Spinal cord (tissue), 10 donors: Measurements from ENCODE around the gene CHIA. TPM values are rescaled to one million over a fixed set of nuclear protein-coding genes. Genes with fewer than 3 reads are reported as not detected.
"Not testable (repeated sequence)": the region's sequence is repeated elsewhere in the genome, so short reads cannot be mapped to it uniquely, and the experiment has no call there.

Source experiments
- DNase-seq, 6 donors: peaks; one replicate each; pipeline versions ENCODE4 v3.0.0 to v3.0.0-alpha.2; 2013 to 2015; ENCODE audit warnings: low spot score in 6 of 6, low read depth in 4 of 6
- H3K27ac ChIP-seq: one replicate; pipeline ENCODE4 v1.5.1; 2013; ENCODE audit warnings: low read depth, low read length, control low read depth
- H3K27me3 ChIP-seq: one replicate; pipeline ENCODE4 v1.6.1; 2013; ENCODE audit warnings: low read length; ENCODE audit not compliant: control insufficient read depth, insufficient read depth
- H3K36me3 ChIP-seq: one replicate; pipeline ENCODE4 v1.6.1; 2013; ENCODE audit warnings: low read length; ENCODE audit not compliant: control insufficient read depth, insufficient read depth
- H3K4me1 ChIP-seq: one replicate; pipeline ENCODE4 v1.6.1; 2013; ENCODE audit warnings: low read length; ENCODE audit not compliant: control insufficient read depth, insufficient read depth
- H3K4me3 ChIP-seq: one replicate; pipeline ENCODE4 v1.5.1; 2013; ENCODE audit warnings: low read depth, low read length, control low read depth
- H3K9me3 ChIP-seq: one replicate; pipeline ENCODE4 v1.6.1; 2013; ENCODE audit warnings: low read length; ENCODE audit not compliant: control insufficient read depth, insufficient read depth
- WGBS: methylation state at CpG from one replicate; pipeline ENCODE4 v1.1.5; 2013; ENCODE audit warnings: missing lambda C conversion rate; ENCODE audit not compliant: insufficient coverage; 5-methylcytosine and 5-hydroxymethylcytosine counted together
- polyA plus RNA-seq, 2 donors: library from polyadenylated mRNA; unstranded; fragments of 120-200 nt; gene quantifications; one replicate each; pipeline ENCODE4 v1.2.1, GENCODE V29; 2013; ENCODE audit not compliant: insufficient read length in 2 of 2
- total RNA-seq, 2 donors: library from RNA; depleted of rRNA in 1 of 2; stranded (reverse); fragments of 120-200 nt in 1 of 2; fragments of >200 nt in 1 of 2; gene quantifications; one replicate each; pipeline versions ENCODE4 v1.2.3 to v1.2.4, GENCODE V29; 2013 to 2014
- donor health status: healthy.

Gene CHIA
- total and polyA plus RNA-seq, 4 donors: not detected

GRCh38 chr1:111320066-111320879 is 29.6 kb downstream of the CHIA start:
- Histone ChIP-seq H3K36me3 (no peaks in the 10 kb centered on the region), H3K27me3 (no peaks in the 10 kb centered on the region), H3K4me1 (no peaks in the 10 kb centered on the region), H3K4me3 (no peak overlapping the region), H3K27ac (no peak overlapping the region), H3K9me3 (no peaks in the 10 kb centered on the region)
- DNase-seq: no peak
- WGBS: 75% methylated on average over 12 of the region's 12 CpGs

DNA sequence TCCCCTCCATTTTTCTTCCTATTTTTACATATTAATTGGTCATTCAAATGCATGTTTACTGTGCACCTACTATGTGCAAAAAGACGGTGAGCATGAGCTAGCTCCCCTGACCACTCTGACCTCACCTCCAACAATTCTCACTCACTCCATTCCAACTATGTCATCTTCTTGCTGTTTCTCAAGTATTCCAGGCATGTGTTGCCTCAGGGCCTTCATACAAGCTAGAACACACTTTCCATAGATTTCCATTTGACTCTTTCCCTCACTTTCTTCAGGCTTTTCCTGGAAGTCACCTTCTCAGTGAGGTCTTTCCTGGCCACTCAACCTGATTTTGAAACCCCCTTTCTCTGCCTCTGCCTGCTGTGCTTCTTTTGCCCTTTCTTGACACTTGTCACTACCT is 32.6 kb downstream of the CHIA start:
- Histone ChIP-seq H3K4me3 (no peak overlapping the region), H3K27ac (no peak overlapping the region), H3K27me3 (no peaks in the 10 kb centered on the region), H3K36me3 (no peaks in the 10 kb centered on the region), H3K9me3 (no peaks in the 10 kb centered on the region), H3K4me1 (no peaks in the 10 kb centered on the region)
- 100% methylated on average over 1 of the region's 1 CpG for WGBS
- DNase-seq: no peak

- WGBS: 85% methylated on average over 1 of the region's 1 CpG
- H3K27ac ChIP-seq: no peak overlapping the region
- no peaks in the 10 kb centered on the region for H3K4me1 ChIP-seq
- no peak overlapping the region for H3K4me3 ChIP-seq
- H3K36me3 ChIP-seq: no peaks in the 10 kb centered on the region
- H3K9me3 ChIP-seq: peaks cover 5% of the 10 kb centered on the region
- no peak for DNase-seq
- no peaks in the 10 kb centered on the region for H3K27me3 ChIP-seq
These were observed 41.5 kb downstream of the CHIA start for GRCh38 chr1:111332190-111332589.

DNA sequence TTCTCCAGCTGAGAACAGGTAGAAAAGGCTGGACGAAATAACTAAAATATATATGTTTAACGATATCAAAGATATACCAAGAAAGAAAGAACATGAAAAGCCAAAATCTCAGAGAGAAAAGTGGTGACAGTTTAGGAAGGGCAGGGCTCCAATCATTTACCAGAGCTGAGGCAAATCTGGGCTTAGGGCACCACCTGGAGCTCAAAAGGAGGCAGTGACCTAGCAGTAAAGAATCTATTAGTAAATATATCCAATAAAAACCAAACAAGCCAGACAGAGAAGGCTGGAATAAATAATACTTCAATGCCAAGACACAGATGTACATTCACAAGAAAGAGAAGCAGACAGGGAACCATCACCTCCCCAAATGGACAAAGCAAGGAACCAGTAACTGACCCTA is 43.5 kb downstream of the CHIA start:
- no peak overlapping the region for H3K27ac ChIP-seq
- DNase-seq: no peak
- WGBS: no CpG with 5 or more reads among the region's 2 CpGs
- no peaks in the 10 kb centered on the region for H3K27me3 ChIP-seq
- no peaks in the 10 kb centered on the region for H3K36me3 ChIP-seq
- H3K4me3 ChIP-seq: no peak overlapping the region
- no peaks in the 10 kb centered on the region for H3K4me1 ChIP-seq
- H3K9me3 ChIP-seq: peaks cover 3% of the 10 kb centered on the region

DNA sequence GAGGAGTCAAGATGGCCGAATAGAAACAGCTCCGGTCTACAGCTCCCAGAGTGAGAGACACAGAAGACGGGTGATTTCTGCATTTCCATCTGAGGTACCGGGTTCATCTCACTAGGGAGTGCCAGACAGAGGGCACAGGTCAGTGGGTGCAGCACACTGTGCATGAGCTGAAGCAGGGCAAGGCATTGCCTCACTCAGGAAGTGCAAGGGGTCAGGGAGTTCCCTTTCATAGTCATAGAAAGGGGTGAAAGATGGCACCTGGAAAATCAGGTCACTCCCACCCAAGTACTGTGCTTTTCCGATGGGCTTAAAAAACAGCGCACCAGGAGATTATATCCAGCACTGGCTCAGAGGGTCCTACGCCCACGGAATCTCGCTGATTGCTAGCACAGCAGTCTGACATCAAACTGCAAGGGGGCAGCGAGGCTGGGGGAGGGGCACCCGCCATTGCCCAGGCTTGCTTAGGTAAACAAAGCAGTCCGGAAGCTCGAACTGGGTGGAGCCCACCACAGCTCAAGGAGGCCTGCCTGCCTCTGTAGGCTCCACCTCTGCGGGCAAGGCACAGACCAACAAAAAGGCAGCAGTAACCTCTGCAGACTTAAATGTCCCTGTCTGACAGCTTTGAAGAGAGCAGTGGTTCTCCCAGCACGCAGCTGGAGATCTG is 44.7 kb downstream of the CHIA start:
- not testable (repeated sequence) for H3K36me3 ChIP-seq, H3K4me3 ChIP-seq, H3K27me3 ChIP-seq, H3K4me1 ChIP-seq, H3K27ac ChIP-seq, DNase-seq, H3K9me3 ChIP-seq
- 91% methylated on average over 14 of the region's 15 CpGs for WGBS

- H3K4me3 ChIP-seq, DNase-seq, H3K9me3 ChIP-seq, H3K27me3 ChIP-seq, H3K27ac ChIP-seq, H3K4me1 ChIP-seq, H3K36me3 ChIP-seq: not testable (repeated sequence)
- WGBS: no CpG with 5 or more reads among the region's 2 CpGs
These were observed 48.2 kb downstream of the CHIA start for GRCh38 chr1:111338849-111339248.

DNA sequence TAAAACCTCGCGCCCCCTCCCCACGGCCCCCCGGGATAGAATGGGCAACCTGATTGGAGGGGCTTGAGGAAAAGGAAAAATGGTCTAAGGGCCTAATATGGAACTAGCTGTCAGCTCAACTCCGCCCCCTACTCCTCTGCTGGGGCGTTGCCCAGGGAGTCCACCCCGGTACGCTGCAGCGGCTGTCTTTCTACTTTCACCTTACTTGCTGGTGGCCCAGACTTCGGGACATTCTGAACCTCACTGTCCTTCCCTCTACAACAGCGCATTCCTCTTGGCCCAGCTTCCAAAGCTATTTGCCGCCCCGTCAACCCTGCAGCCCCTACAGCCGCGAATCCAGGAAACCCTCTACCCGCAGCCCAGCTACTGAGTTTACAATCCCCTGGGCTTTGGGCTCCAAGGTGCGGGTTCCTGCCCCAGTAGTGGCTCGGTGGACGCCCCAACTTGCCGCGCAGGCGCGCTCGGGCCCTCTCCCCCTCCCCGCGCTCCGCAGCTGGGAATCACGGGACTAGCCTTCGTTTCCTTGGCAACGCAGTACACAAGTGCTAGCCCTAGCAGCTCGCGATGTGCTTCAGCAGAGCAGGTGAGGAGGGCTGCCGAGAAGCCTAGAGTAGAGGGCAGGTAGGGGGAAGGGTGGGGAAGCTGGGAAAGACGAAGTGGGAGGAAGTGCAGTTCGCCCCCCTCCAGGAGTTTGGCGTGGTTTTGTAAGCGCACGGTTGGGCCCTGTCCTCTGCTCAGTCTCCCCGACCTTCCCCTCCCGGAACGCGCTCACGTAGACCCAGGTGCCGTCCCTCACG is 55.6 kb downstream of the CHIA start:
- peak overlapping the region; percentile 62 for H3K4me3 ChIP-seq
- no peaks in the 10 kb centered on the region for H3K36me3 ChIP-seq
- 0% methylated on average over 38 of the region's 45 CpGs for WGBS
- peaks cover 2% of the 10 kb centered on the region for H3K27me3 ChIP-seq
- H3K4me1 ChIP-seq: peaks cover 11% of the 10 kb centered on the region
- no peaks in the 10 kb centered on the region for H3K9me3 ChIP-seq
- DNase-seq: peak; percentile 76 to 97 (median 82)
- peak overlapping the region; percentile 30 for H3K27ac ChIP-seq

DNA sequence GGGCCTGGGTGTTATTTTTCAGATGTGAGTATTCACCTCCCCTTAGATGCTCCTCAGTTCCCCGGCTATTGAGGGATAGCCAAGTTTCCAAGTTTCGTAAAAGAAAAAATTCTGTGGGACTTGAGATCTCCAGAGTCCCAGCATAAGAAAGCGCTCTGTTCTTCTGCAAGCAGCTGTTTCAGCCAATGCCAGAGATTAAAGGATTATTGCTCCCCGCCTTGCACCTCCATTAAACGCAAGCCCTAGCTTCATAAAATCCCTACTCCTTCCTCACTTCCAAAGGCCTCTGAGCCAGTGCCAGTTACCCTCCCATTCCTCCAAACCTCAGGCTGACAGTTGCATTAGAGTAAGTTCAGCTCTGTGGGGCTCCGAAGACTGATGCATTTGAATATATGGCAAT is 56.4 kb downstream of the CHIA start:
- no peaks in the 10 kb centered on the region for H3K36me3 ChIP-seq
- peak overlapping the region; percentile 62 for H3K4me3 ChIP-seq
- peaks cover 11% of the 10 kb centered on the region for H3K4me1 ChIP-seq
- peaks cover 2% of the 10 kb centered on the region for H3K27me3 ChIP-seq
- DNase-seq: no peak
- no peak overlapping the region for H3K27ac ChIP-seq
- H3K9me3 ChIP-seq: no peaks in the 10 kb centered on the region
- WGBS: 43% methylated on average over 5 of the region's 6 CpGs

- DNase-seq: no peak
- Histone ChIP-seq H3K27me3 (no peaks in the 10 kb centered on the region), H3K27ac (no peak overlapping the region), H3K4me1 (peaks cover under 1% of the 10 kb centered on the region), H3K4me3 (no peak overlapping the region), H3K36me3 (no peaks in the 10 kb centered on the region), H3K9me3 (no peaks in the 10 kb centered on the region)
These were observed 61.0 kb downstream of the CHIA start for GRCh38 chr1:111351700-111352099.
